HEK293 (cell line): ENCODE results near the gene ZFYVE1.

Source experiments
- CTCF ChIA-PET: fragments of 350-600 bp; formaldehyde crosslinking; extraction: SDS; loops from one replicate; lab custom pipeline; 2021; ENCODE audit warnings: antibody characterized with exemption; lab: Yijun Ruan, JAX
- POLR2A ChIA-PET: fragments of 300-600 bp; formaldehyde crosslinking; extraction: SDS; loops from one replicate; lab custom pipeline; 2020; ENCODE audit warnings: antibody characterized with exemption, inconsistent platforms; lab: Yijun Ruan, JAX
- H3K27ac ChIP-seq: fragments of 200-500 bp; sonication (Bioruptor generic); 2 replicates; pipeline ENCODE4 v1.5.1; 2014; ENCODE audit warnings: low read depth, low read length, control low read depth, inconsistent platforms; ENCODE audit errors: extremely low read depth
- H3K36me3 ChIP-seq, 2 experiments: fragments of 200-500 bp in 1 of 2; sonication (Bioruptor generic) in 1 of 2; 1 replicate in 1 of 2; 2 replicates in 1 of 2; pipeline ENCODE4 v1.5.1; 2014 to 2017; ENCODE audit warnings: inconsistent platforms in 2 of 2, low read length in 2 of 2; ENCODE audit not compliant: control insufficient read depth in 2 of 2, insufficient read depth in 1 of 2
- H3K4me1 ChIP-seq: fragments of 200-500 bp; sonication (Bioruptor generic); 2 replicates; pipeline ENCODE4 v1.5.1; 2014; ENCODE audit warnings: mild to moderate bottlenecking, low read length, inconsistent platforms; ENCODE audit not compliant: control insufficient read depth, insufficient read depth
- H3K4me3 ChIP-seq: 2 replicates; pipeline ENCODE4 v1.5.1; 2011; ENCODE audit warnings: low read depth, mild to moderate bottlenecking, control low read depth, low read length, moderate library complexity
- H3K9me3 ChIP-seq: fragments of 200-500 bp; sonication (Bioruptor generic); 2 replicates; pipeline ENCODE4 v1.5.1; 2014; ENCODE audit warnings: low read depth, low read length, inconsistent platforms; ENCODE audit not compliant: control insufficient read depth, insufficient read depth
- ATF2 ChIP-seq: fragments of 450-650 bp; formaldehyde crosslinking; IDR thresholded peaks from 2 replicates; pipeline ENCODE4 v1.5.1; 2016; ENCODE audit warnings: missing biosample characterization, missing genetic modification characterization, low read depth
- KLF10 ChIP-seq: fragments of 450-650 bp; IDR thresholded peaks from 2 replicates; pipeline ENCODE4 v1.5.1; 2018; ENCODE audit warnings: missing biosample characterization, mild to moderate bottlenecking, missing genetic modification characterization
- RBAK ChIP-seq: fragments of 450-650 bp; formaldehyde crosslinking; IDR thresholded peaks from 2 replicates; pipeline ENCODE4 v1.5.1; 2016; ENCODE audit warnings: missing biosample characterization, missing genetic modification characterization
- ZBTB10 ChIP-seq: fragments of 450-650 bp; formaldehyde crosslinking; IDR thresholded peaks from 2 replicates; pipeline ENCODE4 v1.5.1; 2016; ENCODE audit warnings: missing biosample characterization, missing genetic modification characterization
- ZBTB11 ChIP-seq: fragments of 450-650 bp; formaldehyde crosslinking; conservative IDR thresholded peaks from 2 replicates; pipeline ENCODE4 v1.5.1; 2016; ENCODE audit warnings: low read depth, missing biosample characterization, missing genetic modification characterization
- ZIC2 ChIP-seq: fragments of 450-650 bp; formaldehyde crosslinking; IDR thresholded peaks from 2 replicates; pipeline ENCODE4 v1.5.1; 2016; ENCODE audit warnings: missing biosample characterization, missing genetic modification characterization
- ZNF184 ChIP-seq: fragments of 450-650 bp; IDR thresholded peaks from 2 replicates; pipeline ENCODE4 v1.5.1; 2018; ENCODE audit warnings: missing biosample characterization, mild to moderate bottlenecking, missing genetic modification characterization
- ZNF302 ChIP-seq: fragments of 450-650 bp; formaldehyde crosslinking; IDR thresholded peaks from 2 replicates; pipeline ENCODE4 v1.5.1; 2016; ENCODE audit warnings: missing biosample characterization, missing genetic modification characterization, low read depth
- ZNF341 ChIP-seq: fragments of 450-650 bp; formaldehyde crosslinking; IDR thresholded peaks from 2 replicates; pipeline ENCODE4; 2016; ENCODE audit warnings: low read depth, missing biosample characterization, missing genetic modification characterization
- ZNF416 ChIP-seq: fragments of 450-650 bp; formaldehyde crosslinking; IDR thresholded peaks from 2 replicates; pipeline ENCODE4 v1.5.1; 2016; ENCODE audit warnings: missing biosample characterization, missing genetic modification characterization
- ZNF501 ChIP-seq: fragments of 450-650 bp; formaldehyde crosslinking; IDR thresholded peaks from 2 replicates; pipeline ENCODE4 v1.5.1; 2016; ENCODE audit warnings: missing biosample characterization, missing genetic modification characterization
- ZNF654 ChIP-seq: fragments of 450-650 bp; formaldehyde crosslinking; IDR thresholded peaks from 2 replicates; pipeline ENCODE4 v1.5.1; 2016; ENCODE audit warnings: low read depth, missing biosample characterization, missing genetic modification characterization
- ZNF660 ChIP-seq: fragments of 450-650 bp; IDR thresholded peaks from 2 replicates; pipeline ENCODE4 v1.5.1; 2018; ENCODE audit warnings: missing biosample characterization, mild to moderate bottlenecking, missing genetic modification characterization
- TF ChIP-seq, protein P1 (sequence below): fragments of 450-650 bp; formaldehyde crosslinking; IDR thresholded peaks from 2 replicates; pipeline ENCODE4 v1.5.1; 2016; ENCODE audit warnings: missing biosample characterization, missing genetic modification characterization

ZFYVE1 gene

DNA sequence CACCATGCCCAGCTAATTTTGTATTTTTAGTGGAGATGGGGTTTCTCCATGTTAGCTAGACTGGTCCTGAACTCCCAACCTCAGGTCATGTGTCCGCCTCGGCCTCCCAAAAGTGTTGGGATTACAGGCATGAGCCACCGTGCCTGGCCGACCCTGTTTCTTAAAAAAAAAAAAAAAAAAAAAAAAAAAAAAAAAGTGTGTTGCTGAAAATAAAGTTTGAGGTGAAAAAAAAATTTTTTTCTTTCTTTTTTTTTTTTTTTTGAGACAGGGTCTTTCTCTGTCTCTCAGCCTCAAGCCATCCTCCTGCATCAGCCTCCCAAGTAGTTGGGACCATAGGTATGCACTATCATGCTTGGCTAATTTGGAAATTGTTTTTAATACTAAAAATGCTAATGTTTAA, 42.7 kb upstream of the ZFYVE1 start (continued):
- TF ChIP-seq ZBTB11 (tag by site-specific recombination), result no peak

DNA sequence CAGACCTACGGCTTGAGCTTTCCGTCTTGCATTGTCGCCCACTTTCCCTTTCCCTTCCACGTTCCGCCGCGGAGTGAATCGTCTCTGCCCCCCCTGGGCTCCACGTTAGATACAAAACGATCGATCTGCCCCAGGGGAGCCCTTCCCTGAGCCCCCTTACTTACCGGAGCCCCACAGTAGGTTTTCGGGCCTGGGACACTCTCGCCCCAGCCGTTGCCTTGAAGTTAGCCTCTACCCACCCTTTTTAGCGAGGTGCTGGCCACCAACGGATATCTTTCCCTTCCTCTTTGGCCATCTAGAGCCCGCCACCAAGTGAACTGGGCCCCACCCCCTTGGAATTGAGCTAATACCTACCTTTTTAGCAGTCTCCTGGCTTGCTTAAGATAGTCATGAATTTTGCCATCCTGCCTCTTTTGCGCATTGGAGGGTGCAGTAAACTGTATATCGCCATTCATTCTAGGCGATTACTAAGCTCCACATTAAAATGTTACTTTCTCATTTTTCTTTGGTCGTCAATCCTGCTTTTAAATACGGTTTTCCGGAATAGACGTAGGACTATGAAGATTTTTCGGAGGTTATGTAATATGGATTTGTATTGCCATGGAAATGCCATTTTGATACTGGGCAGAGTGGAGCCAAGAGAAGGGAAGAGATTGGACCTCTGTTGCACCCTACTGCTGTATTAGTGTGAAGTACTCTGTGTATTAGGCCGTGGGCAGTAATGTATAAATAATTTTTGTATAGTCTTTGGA, 32.2 kb upstream of the ZFYVE1 start:
- POLR2A ChIA-PET, result interaction anchor here (0.6 to 2.3 kb wide), 18 partner anchors 9 to 431 kb away, joined by 3 to 51 read pairs (median 4); partner anchors contain the start of genes DCAF4, NUMB, PSEN1 and RIOX1
- CTCF ChIA-PET, result interaction anchor here (0.8 to 1.3 kb wide), 2 partner anchors 32 to 97 kb away, joined by 3 to 5 read pairs; partner anchors contain the start of gene ZFYVE1
- H3K27ac ChIP-seq, result peak overlapping the region; percentile 91
- peaks cover 16 to 36% of the 10 kb centered on the region in 2 experiments for H3K36me3 ChIP-seq
- H3K4me3 ChIP-seq, result peak overlapping the region; percentile 98
- no peaks in the 10 kb centered on the region for H3K9me3 ChIP-seq
- peaks cover 9% of the 10 kb centered on the region for H3K4me1 ChIP-seq
- TF ChIP-seq ZBTB11 (tag by site-specific recombination), result 0 out of 2 replicates have a peak, but pooled peaks have one; percentile 8
- 0 out of 2 replicates have a peak, but pooled peaks have one; percentile 18 for TF ChIP-seq ZBTB10 (tag by site-specific recombination)
- TF ChIP-seq ZNF184 (tag by site-specific recombination), result no peak
- no peak for TF ChIP-seq ZNF416
- TF ChIP-seq ZNF302 (tag by site-specific recombination), result no peak
- no peak; the same call in 1 of the 2 replicates for TF ChIP-seq ZNF341 (tag by site-specific recombination)
- TF ChIP-seq ZIC2, result no peak
- no peak for TF ChIP-seq RBAK (tag by site-specific recombination)
- TF ChIP-seq, protein P1, sequence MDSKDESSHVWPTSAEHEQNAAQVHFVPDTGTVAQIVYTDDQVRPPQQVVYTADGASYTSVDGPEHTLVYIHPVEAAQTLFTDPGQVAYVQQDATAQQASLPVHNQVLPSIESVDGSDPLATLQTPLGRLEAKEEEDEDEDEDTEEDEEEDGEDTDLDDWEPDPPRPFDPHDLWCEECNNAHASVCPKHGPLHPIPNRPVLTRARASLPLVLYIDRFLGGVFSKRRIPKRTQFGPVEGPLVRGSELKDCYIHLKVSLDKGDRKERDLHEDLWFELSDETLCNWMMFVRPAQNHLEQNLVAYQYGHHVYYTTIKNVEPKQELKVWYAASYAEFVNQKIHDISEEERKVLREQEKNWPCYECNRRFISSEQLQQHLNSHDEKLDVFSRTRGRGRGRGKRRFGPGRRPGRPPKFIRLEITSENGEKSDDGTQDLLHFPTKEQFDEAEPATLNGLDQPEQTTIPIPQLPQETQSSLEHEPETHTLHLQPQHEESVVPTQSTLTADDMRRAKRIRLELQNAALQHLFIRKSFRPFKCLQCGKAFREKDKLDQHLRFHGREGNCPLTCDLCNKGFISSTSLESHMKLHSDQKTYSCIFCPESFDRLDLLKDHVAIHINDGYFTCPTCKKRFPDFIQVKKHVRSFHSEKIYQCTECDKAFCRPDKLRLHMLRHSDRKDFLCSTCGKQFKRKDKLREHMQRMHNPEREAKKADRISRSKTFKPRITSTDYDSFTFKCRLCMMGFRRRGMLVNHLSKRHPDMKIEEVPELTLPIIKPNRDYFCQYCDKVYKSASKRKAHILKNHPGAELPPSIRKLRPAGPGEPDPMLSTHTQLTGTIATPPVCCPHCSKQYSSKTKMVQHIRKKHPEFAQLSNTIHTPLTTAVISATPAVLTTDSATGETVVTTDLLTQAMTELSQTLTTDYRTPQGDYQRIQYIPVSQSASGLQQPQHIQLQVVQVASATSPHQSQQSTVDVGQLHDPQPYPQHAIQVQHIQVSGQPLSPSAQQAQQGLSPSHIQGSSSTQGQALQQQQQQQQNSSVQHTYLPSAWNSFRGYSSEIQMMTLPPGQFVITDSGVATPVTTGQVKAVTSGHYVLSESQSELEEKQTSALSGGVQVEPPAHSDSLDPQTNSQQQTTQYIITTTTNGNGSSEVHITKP (tag by site-specific recombination), result no peak; the same call in 1 of the 2 replicates
- no peak for TF ChIP-seq ATF2 (tag by site-specific recombination)
- no peak for TF ChIP-seq KLF10 (tag by site-specific recombination)
- TF ChIP-seq ZNF660 (tag by site-specific recombination), result no peak
- no peak for TF ChIP-seq ZNF501
- TF ChIP-seq ZNF654 (tag by site-specific recombination), result no peak
